ENCODE measurements around the gene UBE2Q1.
A peak's percentile ranks its signal among the peaks of the same experiment; 100 is the strongest.

UBE2Q1 gene

DNA sequence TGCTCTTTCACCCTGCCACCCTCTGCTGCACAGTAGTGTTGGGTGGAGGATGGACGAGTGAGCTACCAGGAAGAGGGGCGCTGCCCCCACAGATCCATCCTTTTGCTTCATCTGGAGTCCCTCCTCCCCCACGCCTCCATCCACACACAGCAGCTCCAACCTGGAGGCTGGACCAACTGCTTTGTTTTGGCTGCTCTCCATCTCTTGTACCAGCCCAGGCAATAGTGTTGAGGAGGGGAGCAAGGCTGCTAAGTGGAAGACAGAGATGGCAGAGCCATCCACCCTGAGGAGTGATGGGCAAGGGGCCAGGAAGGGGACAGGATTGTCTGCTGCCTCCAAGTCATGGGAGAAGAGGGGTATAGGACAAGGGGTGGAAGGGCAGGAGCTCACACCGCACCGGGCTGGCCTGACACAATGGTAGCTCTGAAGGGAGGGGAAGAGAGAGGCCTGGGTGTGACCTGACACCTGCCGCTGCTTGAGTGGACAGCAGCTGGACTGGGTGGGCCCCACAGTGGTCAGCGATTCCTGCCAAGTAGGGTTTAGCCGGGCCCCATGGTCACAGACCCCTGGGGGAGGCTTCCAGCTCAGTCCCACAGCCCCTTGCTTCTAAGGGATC, 17.6 kb upstream of the UBE2Q1 start:
- no peak for FAIRE-seq

- no peak for FAIRE-seq
Measured at GRCh38 chr1:154575147-154575927, 16.9 kb upstream of the UBE2Q1 start.

GRCh38 chr1:154574716-154575115, 16.3 kb upstream of the UBE2Q1 start:
- no peak for FAIRE-seq

DNA sequence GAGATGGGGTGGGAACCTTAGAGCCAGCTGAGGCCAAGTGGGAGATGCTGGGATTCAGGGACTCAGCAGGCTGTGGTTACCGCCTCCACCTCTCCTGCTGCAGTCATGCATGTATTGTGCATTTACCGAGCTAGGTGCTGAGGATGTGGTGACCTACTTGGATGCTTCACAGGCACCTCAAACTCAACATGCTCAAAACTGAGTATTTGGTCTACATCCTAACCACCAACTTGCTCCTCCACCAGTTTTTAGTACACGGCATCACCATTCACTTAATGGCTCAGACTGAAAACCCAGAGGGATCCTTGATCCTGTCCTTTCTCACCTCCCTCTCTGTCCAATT, 14.7 kb upstream of the UBE2Q1 start:
- no peak for FAIRE-seq

- no peak for FAIRE-seq
Measured at GRCh38 chr1:154572468-154573167, 14.2 kb upstream of the UBE2Q1 start.

- no peak for FAIRE-seq
Measured at GRCh38 chr1:154571964-154572288, 13.5 kb upstream of the UBE2Q1 start.

DNA sequence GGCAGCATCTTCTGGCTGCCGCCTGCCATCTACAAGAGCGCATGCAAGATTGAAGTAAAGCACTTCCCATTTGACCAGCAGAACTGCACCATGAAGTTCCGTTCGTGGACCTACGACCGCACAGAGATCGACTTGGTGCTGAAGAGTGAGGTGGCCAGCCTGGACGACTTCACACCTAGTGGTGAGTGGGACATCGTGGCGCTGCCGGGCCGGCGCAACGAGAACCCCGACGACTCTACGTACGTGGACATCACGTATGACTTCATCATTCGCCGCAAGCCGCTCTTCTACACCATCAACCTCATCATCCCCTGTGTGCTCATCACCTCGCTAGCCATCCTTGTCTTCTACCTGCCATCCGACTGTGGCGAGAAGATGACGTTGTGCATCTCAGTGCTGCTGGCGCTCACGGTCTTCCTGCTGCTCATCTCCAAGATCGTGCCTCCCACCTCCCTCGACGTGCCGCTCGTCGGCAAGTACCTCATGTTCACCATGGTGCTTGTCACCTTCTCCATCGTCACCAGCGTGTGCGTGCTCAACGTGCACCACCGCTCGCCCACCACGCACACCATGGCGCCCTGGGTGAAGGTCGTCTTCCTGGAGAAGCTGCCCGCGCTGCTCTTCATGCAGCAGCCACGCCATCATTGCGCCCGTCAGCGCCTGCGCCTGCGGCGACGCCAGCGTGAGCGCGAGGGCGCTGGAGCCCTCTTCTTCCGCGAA, 12.9 kb upstream of the UBE2Q1 start:
- no peak for FAIRE-seq

DNA sequence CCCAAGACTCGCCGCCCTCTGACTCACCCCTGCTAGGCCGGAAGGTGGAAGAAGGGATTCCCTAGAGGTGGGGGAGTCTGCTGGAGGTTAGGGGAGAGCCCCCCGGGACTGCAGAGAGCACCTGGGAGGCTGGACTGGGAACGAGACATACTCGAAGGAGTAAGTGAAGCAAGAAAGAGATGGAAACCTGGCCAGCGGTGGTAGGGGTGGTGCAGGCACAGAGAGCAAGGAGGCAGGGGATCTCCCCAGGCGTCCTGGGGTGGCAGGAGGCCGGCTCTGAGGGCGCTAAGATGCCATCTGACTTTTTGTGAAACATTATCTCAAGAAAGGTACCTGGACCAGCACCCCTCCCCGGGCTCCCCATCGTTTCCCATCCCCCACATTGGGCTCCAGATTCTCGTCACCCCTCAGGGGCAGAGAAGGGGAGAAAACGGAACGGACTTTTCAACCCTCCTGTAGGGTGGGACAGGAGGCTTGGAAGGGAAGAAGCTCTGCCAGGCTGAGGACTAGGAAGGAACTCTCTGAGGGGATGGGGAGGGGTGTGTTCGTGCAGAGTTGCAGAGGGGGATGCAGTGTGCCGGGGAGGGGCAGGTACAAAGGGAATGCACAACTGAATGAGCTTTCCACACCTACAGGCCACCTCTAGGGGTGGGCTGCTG, 9.8 kb upstream of the UBE2Q1 start:
- FAIRE-seq = no peak

DNA sequence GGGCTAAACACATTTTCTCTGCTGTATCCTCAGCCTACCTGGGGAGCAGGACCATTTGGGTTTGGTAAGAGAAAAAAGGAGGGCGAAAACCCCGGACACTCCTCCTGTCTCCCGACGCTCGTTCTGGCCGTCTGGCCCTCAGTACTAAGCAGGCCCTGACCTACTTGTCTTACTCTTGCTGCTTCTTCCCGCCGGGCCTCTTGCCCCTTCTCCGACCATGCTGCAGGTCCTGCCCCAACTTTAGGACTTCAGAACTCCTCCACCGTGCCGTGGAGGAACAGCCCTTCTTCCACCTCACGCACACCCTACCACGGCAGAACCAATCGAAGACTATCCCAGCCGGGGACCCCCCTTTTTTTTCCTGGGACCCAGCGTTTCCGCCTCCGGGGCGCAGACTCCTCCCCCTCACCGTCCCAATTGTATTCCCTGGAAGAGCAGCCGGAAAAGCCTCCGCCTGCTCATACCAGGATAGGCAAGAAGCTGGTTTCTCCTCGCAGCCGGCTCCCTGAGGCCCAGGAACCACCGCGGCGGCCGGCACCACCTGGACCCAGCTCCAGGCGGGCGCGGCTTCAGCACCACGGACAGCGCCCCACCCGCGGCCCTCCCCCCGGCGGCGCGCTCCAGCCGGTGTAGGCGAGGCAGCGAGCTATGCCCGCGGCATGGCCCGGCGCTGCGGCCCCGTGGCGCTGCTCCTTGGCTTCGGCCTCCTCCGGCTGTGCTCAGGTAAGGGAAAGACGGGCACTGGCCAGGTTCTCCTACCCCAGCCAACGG, 9.1 kb upstream of the UBE2Q1 start, which contains the start of gene CHRNB2:
TSS of gene CHRNB2 (plus strand) at position 393 of the 771 bp plus-strand sequence. CDS start at position 660, 267 bp downstream.
- no peak for FAIRE-seq

DNA sequence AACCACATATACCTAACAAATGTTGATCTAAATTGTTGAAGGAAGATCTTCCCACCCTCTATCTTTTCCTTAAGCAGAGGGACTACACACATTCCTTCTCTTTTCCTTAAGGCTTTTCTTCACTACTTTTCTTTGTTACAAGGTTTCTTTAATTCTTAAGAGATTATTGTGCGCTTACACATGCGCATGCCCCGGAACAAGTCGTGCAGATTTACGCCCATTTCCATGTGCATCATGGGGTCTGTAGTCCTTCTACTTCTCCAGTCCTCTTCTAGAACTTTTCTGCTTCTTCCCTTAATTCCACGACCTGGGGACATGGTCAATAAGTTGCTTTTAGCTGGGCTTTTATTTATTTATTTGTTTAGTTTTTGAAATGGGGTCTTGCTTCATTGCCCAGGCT, 7.4 kb upstream of the UBE2Q1 start:
- FAIRE-seq = no peak

DNA sequence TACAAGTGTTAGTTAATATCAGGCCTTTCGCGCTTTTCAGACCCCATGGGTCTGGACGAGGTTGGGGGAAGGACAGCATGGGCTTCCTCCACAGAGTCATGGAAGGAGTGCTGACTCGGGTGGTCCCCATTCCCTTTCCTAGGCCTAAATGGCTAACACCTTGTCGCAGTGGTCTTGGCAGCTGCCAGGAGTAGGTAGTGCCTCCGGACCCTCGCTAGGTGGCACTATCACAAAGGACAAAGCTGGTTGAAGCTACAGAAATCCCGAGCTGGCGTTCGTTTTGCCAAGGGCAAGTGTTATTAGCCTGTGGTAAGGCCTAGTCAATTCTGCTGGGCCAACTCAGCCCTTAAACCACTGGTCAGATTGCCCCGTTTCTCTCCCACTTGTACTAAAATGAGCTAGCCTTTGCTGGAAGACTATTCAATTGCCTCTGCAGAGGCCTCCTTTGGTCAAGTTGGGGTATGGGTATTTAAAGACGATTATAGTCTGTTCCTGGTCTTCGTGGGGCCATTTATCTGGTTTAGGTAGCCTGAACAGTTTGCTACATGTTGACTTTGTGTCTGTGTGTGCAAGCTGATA, 1.1 kb upstream of the UBE2Q1 start:
- FAIRE-seq = peak; percentile 41

DNA sequence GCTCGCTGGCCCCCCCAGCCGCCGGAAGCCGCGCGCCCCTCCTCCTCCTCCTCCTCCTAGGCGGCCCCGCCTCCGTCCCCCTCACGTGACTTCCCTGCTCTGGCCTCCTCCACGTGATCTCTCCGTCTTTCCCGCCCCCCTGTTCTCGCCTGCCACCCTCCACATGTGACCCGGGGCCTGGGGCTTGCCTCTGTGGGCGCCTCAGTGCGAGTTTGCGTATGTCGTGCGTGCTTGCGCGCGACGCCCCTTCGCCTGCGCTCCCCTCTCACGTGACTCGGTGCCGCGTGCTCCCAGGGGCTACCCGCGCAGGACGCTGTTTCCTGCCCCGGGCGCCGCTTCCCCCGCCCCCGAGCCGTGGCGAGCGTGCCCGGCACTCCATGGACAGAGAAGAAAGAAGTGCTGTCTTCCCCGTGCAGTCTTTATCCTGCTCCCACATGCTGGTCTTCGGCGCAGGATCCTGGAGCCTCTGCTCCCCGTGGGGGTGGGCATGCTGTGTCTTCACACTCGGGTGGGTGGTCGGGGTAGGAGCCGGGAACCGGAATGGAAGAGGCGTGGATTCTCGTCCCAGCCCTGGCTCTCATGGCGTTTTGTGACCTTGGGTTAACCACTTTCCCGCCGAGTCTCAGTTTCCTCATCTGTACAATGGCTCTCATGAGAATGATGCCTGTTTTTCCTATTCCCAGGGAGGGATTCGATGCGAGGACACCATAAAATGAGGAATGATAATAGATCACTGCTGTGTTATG, 431 bp upstream of the UBE2Q1 start:
- FAIRE-seq = peak; percentile 89

DNA sequence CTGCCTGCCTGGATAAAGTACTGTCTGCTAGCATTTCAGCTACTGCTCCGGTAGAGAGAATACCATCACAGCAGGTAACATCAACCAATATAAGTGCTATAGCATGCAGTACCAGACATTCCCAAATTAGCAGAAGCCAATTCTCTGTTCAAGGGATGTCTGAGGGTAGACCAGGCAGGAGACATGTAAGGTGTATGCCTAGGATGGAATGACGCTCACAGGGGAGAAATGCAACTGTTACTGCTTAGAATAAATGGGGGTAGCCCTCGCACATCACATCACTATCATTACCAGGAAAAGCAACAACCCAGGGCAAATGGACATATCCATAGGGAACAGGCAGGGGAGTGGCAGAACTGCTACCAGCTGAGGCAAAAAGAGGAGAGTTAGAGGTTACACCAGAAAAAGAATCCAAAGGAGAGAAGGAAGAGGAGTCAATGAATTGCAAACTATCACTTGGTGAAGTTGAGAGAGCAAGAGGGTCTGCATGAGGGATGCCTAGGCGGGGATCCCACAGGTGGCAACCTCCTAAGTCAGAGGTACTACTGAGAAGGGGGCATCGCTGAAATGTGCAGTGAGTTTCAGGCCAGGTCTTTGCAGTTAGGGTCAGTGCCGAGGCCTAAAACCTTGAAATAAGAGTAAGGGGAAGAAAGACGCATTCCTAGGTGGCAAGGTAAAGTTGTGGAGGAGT, 1.1 kb downstream of the UBE2Q1 start:
- FAIRE-seq = no peak

- FAIRE-seq = no peak
Measured at GRCh38 chr1:154556422-154556821, 2.0 kb downstream of the UBE2Q1 start.

GRCh38 chr1:154553056-154554030, 5.1 kb downstream of the UBE2Q1 start:
- no peak for FAIRE-seq

DNA sequence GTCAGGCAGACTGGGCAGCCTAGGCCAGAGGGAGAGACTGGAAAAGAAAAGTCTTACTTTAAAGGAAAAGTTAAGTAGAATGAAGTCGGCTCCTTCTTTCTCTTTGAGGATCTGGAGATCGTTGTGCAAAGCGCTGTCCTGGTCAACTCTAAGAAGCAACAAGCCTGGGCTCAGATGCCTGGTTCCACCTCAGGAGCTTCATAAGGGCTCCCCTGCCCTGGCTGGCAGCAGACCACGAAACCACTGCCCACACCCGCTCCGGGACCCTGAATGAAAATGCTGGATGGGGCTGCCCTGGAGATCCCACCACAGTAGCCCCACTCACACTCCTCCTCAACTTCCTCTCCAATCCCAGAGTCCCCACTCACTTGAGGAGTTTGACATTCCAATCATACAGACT, 6.4 kb downstream of the UBE2Q1 start:
- no peak for FAIRE-seq

- no peak for FAIRE-seq
Measured at GRCh38 chr1:154551474-154551873, 7.0 kb downstream of the UBE2Q1 start.

DNA sequence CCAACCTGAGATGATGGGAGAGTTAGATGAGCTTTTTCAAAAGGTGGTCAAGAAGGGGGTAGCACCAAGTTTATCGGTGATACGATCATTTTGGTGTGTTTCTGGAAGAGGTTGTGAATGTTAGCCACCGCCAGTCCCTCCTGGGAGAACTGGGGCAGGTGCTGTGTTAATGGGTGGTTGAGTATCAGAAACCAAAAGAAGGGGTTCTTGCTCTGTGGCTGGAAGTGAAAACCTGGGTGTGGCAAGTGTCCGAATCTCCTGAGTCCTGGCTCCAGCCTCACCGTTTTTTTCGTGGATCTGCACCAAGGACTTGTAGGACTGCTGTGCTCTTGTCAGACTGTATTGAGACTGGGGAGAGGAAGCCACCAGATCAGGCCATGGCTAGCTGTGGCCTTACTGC, 7.8 kb downstream of the UBE2Q1 start:
- no peak for FAIRE-seq

DNA sequence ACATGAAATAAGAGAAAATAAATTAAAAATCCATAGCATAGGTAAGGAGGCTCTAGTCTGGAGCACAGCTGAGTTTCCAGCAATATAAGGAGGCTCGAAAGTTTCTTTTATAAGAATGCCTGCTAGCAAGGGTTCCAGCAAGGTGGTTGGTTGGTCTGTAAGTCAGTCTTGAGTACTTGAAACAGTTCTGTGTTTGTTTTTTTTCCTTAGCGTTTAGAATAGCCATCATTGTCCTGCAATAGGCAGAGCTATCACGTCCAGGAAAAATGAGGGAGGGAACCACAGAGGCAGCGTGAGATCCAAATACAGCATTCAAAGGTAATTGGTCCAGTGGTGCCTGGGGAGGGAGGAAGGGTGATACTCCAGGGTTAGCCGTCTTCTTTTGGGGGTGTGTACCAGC, 8.4 kb downstream of the UBE2Q1 start:
- FAIRE-seq = no peak

All from A204.1 (cell line).